HEK293 (cell line): ENCODE data around the gene ALS2.

Source experiments
- CTCF ChIP-seq: fragments of 450-650 bp; formaldehyde crosslinking; IDR thresholded peaks from 2 replicates; pipeline ENCODE4 v1.5.1; 2016; ENCODE audit warnings: missing biosample characterization, missing genetic modification characterization
- ZNF311 ChIP-seq: fragments of 450-650 bp; formaldehyde crosslinking; IDR thresholded peaks from 2 replicates; pipeline ENCODE4 v1.5.1; 2017; ENCODE audit warnings: missing biosample characterization, missing genetic modification characterization, borderline replicate concordance

GRCh38 chr2:201730651-201731285 is 50.0 kb downstream of the ALS2 start:
- TF ChIP-seq CTCF (tag by site-specific recombination) (no peak), ZNF311 (tag by site-specific recombination) (no peak)
